Amygdala (tissue), 56 donors: ENCODE measurements around the gene FLOT1.
"Not testable (repeated sequence)": the region's sequence is repeated elsewhere in the genome, so short reads cannot be mapped to it uniquely, and the experiment has no call there.

ENCODE experiments used
- DNase-seq, 56 donors: peaks; one replicate each; lab custom pipeline; 2025; lab: John Stamatoyannopoulos, UW

Gene FLOT1

DNA sequence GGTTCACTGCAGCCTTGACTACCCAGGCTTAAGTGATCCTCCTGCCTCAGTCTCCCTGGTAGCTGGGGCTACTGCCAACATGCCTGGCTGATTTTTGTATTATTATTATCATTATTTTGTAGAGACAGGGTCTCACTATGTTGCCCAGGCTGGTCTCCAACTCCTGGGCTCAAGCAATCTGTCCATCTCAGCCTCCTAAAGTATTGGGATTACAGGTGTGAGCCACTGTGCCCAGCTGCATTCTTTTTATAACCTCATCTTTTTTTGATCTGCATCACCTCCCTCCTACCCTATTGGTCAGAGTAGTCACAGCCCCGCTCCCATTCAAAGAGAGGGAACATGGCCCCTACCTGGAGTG is 25.4 kb upstream of the FLOT1 start:
- DNase-seq = no peak

DNA sequence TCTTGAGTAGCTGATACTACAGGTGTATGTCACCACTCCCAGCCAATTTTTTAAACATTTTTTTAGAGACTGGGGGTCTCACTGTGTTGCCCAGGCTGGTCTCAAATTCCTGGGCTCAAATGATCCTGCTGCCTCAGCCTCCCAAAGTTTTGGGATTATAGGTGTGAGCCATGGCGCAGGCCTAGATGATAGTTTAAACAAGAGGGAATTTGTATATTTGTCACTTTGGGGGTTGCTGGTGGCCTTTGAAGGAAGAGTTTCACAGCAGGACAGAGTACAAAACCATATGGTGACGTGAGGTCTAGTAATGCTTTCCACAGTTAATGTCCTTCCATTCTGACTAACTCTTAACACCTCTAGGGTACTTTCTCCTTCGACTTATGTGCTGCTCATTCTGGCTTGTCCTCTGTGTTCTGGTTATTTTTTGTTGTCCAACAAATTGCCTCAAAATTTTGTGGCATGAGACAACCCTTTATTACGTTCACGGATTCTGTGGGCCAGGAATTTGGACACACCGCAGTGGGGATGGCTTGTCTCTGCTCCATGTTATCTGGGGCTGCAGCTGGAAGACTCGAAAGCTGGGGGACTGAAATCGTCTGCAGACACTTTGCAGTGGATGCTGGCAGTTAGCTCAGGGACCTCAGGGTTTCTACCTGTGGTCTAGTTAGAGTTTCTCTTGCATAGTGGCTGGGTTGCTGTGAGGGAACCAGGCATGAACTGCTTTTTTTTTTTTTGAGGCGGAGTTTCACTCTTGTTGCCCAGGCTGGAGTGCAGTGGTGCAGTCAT is 24.9 kb upstream of the FLOT1 start:
- no peak for DNase-seq

DNA sequence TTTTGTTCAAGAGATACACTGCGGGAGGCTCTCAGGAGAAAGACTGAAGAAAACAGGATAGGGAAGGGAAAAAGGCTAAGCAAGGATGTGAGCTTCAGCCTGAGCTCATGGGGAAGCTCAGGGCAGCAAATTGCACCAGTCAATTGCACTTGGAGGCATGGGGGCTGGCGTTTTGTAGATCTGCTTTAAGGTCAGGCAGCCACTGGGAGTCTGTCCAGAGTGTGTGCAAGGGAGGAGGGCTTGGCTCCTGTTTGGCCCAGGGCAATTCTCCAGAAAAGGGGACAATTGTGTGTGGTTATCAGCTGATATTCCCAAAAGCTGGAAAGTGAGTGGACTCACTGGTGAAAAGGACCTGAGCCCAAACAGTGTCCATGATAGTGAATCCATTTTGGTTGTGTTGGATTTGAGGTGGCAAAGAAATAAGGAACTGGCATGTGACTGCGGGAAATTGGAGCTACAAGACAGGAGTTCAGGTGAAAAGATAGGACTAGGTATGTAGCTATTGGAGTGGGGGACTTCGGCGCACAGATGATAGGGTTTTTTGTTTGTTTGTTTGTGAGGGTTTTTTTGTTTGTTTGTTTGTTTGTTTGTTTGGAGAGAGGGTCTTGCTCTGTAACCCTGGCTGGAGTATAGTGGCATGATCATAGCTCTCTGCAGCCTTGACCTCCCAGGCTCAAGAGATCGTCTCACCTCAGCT is 24.1 kb upstream of the FLOT1 start:
- DNase-seq = no peak

DNA sequence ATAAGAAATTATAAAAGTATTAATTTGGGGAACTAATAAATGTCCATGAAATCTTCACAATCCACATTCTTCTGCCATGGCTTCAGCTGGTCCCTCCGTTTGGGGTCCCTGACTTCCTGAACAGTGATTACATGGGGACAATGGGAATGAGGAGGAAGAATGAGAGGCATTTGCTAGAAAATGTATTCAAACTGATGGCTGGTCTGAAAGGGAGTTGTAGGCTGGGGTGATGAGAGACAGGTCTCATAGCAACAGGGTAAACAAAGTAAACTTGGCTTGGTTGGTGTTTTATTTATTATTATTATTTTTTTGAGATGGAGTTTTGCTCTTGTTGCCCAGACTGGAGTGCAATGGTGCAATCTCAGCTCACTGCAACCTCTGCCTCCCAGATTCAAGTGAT is 23.0 kb upstream of the FLOT1 start:
- not testable (repeated sequence) for DNase-seq

DNA sequence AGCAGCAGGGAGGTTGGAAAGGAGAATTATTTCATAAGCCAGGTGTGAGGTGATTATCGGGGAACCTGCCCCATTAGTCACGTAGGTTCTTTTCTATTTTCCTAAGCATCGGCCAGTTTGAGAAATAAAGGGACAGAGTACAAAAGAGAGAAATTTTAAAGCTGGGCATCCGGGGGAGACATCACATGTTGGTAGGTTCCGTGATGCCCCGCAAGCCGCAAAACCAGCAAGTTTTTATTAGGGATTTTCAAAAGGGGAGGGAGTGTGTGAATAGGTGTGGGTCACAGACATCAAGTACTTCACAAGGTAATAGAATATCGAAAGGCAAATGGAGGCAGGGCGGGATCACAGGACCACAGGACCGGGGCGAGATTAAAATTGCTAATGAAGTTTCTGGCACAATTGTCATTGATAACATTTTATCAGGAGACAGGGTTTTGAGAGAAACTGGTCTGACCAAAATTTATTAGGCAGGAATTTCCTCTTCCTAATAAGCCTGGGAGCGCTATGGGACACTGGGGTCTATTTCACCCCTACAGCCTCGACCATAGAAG is 22.1 kb upstream of the FLOT1 start:
- not testable (repeated sequence) for DNase-seq

DNA sequence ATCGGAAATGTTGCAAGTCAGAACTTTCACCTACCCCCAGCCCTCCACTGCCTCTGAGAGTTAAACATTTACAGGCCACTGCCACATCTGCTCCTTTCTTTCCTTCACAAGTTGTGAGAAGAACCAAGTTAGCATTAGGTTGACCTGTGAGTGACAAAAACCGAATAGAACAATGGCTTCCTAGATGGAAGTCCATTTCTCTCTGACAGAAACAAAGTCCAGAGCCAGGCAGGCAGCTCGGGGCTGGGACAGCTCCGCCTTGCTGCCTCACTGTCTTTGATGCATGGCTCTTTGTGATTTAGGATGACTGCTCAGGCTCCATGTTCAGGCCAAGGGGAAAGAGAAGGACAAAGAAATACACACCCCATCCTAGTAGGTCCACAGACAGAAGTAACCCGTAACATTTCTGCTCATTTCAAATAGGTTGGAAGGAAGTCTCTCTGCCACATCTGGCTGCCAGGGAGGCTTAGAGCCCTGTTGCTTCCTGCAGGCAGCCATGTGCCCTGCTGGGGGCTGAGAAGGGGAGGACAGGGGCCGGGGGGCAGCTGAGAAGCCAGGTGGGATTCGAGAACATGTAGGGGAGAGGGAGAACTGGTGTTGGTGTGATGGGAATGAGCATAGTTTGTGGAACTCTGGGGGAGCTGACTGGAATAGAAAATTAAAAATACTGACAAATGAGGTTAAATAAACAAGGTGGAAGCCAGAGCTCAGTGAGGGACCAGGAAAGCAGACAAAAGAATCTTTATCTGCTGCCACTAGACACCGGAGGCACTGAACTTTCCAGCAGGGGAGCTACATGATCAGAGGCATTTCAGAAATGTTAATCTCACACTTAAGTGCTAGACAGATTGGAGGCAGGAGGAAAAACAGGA is 21.4 kb upstream of the FLOT1 start:
- DNase-seq = no peak

DNA sequence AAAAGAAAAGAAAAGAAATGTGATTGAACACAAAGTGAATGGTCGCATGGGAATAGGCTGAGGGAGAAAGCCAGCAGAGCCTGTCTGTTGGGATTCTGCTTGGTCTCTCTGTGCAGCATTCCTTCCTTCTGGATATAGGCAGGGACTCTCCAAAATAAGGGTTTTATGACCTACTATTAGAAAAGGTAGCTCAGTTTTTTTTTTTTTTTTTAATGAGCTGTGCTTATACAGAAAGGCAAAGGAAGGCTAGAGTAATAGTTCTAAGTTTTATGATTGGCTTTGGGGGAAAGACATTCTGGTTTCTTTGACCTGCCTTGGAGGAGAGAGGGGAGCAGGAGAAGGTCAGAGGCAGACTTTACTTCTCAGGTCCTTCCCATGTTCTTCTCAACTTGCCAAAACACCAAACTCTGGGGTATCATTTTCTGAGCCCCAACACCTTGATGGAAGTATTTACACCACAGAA is 20.7 kb upstream of the FLOT1 start:
- no peak for DNase-seq

DNA sequence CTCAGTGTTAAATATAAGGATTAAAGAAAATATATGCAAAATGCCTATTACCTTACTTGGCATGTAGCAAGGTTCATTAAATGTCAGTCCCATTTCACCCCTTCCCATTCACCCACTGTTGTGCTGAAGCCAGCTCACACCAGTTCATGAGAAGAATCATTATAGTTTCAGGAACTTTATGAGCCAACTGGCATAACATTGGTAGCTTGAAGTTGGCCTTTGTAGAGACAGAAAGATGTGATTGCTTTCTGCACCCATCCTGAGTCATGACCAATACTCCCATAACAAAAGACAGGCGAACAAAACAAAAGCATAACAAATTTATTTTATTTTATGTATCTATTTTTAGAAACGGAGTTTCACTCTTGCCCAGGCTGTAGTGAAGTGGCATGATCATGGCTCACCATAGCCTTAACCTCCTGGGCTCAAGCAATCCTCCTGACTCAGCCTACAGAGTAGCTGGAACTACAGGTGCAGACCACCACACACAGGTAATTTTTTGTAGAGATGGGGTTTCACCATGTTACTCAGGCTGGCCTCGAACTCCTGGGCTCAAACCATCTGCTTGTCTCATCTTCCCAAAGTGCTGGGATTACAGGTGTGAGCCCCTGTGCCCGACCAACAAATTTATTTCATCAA is 19.4 kb upstream of the FLOT1 start:
- DNase-seq = no peak

DNA sequence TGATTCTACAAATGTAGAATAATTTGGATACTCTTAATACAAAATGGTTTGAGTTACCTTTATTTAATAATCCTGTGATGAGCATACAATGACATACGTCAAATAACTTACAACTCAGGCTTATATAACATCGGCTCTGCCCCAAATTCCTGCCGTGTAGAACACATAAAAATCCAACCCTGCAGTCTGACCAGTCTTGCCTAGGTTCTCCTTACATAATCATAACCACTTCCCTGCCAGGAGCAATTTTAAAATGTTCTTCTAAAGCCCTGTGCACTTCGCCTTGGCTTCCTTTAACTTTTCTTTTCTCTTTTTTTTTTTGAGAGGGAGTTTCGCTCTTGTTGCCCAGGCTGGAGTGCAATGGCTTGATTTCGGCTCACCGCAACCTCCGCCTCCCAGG is 18.1 kb upstream of the FLOT1 start:
- no peak for DNase-seq

DNA sequence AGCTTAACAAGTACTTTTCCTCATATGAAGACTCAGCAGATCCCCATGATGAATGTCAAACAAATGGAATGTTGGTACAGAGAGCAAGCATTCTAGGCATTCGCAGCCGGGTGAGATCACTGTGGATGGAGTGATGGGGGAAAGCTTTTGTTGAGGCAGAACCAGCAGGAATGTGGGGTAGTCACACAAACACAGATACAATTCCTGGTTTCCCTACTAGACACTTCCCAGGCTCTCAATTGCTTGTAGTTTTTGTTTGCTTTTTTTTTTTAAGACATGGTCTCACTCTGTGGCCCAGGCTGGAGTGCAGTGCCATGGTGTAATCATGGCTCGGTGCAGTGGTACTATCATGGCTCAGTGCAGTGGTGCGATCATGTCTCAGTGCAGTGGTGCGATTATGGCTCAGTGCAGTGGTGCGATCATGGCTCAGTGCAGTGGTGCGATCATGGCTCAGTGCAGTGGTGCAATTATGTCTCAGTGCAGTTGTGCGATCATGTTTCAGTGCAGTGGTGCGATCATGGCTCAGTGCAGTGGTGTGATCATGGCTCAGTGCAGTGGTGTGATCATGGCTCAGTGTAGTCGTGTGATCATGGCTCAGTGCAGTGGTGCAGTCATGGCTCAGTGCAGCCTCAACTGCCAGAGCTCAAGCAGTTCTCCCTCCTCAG is 17.2 kb upstream of the FLOT1 start:
- no peak for DNase-seq

DNA sequence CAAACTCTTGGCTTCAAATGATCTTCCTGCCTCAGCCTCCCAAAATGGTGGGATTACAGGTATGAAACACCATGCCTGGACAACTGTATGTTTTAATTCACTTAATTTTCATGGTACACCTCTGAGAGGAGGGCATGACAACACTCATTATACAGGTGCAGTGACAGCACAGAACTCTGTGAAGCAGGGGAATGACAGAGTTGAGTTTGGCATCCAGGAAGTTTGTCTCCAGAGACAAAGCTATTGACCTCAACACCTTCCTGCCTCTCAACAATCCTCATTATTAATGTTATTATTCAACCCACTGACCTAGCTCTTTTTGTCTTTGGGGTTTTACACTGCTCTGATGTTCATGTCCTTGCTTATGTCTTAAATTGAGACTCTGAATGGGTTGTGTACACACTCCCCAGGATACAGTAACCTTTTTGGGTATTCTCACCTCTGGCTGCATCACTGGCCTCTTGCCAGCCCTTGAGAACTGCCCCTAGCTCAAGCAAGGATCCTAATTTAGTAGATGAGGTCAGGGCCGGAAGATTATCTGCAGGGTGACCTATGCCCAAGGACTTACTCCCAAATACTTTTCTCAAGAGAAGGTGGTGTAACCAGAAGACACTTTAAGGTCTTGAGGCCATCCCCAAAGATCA is 14.9 kb upstream of the FLOT1 start:
- no peak for DNase-seq

DNA sequence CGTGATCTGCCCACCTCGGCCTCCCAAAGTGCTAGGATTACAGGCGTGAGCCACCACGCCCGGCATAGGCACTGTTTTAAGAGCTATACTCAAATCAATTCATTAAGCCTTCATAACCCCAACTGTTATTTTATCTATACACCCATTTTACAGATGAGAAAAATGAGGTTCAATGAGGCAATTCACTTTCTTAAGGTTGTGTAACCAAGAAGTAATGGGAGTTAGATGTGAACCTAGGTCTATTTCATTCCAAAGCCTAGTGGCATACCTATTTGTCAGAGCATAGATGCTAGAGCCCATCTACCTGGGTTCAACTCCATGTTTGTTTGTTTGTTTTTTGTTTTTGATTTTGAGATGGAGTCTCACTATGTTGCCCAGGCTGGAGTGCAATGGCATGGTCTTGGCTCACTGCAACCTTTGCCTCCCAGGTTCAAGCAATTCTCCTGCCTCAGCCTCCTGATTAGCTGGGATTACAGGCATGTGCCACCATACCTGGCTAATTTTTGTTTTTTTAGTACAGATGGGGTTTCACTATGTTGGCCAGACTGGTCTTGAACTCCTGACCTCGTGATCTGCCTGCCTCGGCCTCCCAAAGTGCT is 14.0 kb upstream of the FLOT1 start:
- DNase-seq = not testable (repeated sequence)

DNA sequence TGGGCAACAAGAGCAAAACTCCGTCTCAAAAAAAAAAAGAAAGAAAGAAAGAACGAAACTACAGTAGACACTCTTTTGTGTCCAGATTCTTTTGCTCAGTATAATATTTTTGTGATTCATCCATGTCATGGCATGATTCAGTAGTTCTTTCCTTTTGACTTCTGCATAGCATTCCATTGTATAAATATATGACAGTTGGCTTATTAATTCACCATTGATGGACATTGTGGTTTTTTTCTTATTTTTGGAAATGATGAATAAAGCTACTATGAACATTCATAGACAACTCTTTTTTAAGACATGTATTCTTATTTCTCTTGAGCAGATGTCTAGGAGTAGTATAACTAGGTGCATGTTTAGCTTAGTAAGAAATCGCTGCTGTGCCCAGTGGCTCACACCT is 12.1 kb upstream of the FLOT1 start:
- no peak for DNase-seq

DNA sequence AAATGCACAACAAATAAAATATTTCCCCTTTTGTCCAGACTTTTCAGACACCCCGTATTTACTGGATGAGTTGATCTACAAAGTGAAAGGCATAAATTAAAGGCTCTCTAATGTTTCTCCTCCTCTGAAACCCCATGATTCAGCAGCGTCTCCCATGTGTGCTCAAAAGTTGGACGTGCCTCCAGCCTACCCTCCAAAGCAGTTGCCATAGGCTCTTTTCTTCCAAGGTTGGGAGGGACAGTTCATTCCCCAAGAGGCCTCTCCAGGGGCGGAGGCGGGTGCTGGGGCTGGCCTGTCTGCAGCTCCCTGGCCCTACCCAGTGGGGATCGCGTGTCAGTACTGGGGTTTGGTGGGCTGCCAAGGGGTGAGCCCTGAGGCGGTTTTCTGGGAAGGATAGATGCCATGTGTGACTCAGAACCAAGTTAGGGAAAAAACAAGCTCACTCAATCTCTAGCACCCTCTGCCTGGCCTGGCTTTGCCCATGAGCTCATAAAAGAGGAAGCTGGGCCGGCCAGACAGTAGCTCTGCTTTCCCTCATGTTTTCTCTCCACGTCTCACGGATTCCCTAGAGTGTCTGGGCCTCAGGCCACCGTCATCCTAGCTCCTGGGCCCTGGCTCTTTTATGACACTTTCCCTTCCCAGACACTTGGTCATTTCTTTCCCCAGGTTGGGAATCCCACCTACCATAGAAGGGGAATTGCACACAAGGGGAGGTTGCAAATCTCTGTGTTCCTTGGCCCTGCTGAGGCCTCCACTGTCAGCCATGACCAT is 9.9 kb upstream of the FLOT1 start:
- peak in 32 of 56 donors; percentile 3 to 60 (median 22) for DNase-seq

DNA sequence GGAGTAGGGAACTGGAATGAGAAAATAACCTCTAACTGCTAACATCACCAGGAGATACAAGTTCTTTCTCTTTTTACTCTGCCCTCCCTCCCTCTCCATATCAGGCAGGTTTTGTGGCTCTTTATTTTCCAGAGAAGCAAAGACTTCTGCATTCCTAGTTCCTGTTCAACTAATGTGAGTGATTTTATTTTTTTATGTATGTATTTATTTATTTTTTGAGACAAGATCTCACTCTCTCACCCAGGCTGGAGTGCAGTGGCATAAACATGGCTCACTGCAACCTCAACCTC is 7.8 kb upstream of the FLOT1 start:
- no peak for DNase-seq

DNA sequence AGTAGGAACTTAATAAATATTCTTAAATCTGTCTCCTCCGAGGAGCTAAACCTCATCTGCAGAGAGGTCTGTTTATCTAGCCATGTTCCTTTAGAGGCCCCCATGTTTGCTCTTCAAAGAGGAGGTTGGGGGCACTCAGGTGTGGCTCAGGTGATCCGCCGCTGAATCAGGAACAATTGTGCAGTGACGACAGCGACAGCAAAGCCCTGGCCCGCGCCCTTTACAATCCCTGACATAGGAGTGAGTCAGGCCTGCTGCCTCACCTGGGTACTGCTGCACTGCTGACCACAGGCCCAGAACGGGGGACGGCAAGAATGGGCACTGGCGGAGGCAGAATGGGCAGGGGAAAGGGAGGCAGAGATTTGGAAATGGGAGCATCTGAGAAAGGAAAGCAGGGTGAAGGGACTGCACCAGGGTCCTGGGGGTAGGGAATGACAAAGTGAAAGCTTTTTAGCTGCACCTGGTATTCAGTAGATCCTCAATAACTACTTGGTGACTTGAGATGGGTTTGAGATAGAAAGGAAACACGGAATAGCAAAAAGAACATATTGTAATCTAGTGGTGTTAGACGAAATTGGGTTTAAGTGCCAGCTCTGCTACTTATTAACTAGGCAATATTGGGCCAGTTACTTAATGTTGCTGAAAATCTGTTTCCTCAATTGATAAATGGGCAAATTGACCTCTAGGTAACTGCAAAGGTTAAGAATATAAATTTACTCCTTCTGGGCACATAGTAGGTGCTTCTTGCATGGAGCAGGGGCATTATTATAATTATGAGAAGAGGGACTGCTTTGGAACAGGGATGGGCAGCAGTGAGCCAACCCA is 7.3 kb upstream of the FLOT1 start:
- no peak for DNase-seq

DNA sequence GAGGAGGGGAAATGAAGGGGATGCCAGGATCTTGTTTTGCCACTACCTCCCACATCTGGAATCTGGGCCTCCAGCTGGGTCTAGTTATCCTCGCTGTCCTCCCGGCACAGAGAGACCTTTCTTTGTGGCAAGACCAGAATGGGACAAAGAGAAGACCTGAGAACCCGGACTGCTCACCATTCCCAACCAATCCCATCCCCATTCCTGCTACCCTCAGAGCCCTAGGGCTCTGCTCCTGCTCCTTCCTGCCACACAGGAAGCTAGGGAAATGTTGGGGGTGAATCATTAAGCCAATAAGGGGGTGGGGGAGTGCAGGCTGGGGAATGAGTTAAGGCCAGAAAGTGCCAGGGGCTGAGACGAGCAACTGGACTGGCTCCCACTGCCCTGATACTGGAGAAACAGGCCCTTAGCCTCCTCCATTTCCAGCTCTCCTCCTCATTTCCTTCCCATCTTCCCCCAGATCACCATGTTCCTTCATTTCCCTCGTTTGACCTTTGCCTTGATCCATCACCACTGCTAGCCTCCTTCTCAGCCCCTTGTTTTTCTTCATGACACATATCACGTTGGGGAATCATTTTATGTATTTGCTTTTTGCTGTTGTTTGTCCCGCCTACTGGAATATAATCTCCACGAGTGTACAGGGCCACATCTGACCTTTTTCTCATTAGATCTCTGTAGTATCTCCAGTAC is 6.5 kb upstream of the FLOT1 start:
- DNase-seq = no peak
